ENCODE data around the gene C3orf85.
A peak's percentile ranks its signal among the peaks of the same experiment; 100 is the strongest.
"Not testable (repeated sequence)": the region's sequence is repeated elsewhere in the genome, so short reads cannot be mapped to it uniquely, and the experiment has no call there.

Gene C3orf85, protein sequence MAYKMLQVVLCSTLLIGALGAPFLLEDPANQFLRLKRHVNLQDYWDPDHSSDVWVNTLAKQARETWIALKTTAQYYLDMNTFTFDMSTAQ

DNA sequence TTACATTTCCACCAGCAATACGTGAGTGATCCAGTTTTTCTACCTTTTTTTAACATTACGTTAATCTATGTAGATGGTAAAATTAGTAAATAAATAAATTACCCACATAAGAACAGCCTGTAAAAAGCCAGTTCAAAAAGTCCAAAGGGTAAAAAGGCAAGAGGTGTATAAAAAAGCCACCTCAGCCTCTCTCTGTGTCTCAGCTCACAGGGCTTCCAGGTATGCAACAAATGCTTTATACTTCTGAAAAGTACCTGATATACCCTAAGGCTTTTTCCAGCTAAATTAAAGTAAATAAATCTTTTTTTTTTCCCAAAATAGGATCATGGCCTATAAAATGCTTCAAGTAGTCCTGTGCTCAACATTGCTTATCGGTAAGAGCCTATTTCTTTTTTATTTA, at the start of gene C3orf85:
Gene C3orf85 (plus strand): TSS at position 197 of the 400 bp plus-strand sequence. CDS start 129 bp downstream, at position 326.
- no peak for DNase-seq (ENCODE audit: low spot score)

DNA sequence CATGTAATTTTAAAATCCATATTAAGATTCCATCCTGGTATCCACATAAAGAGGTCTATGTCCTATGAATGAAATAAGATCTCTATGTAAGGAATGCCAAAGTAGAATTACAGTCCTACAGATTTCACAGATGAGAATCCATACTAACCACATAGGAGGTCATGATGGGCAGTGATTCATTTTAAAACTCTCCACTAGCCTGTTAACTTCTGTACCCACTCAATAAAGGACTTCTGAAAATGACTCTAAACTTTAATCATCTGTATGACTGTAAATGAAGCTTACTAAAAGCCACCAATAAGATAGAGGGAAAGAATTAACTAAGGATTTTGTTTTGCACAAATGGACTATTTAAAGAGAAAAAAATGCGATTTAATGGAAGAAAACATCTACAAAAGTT, 47.3 kb upstream of the C3orf85 start:
- no peak for DNase-seq (ENCODE audit: low spot score)

DNA sequence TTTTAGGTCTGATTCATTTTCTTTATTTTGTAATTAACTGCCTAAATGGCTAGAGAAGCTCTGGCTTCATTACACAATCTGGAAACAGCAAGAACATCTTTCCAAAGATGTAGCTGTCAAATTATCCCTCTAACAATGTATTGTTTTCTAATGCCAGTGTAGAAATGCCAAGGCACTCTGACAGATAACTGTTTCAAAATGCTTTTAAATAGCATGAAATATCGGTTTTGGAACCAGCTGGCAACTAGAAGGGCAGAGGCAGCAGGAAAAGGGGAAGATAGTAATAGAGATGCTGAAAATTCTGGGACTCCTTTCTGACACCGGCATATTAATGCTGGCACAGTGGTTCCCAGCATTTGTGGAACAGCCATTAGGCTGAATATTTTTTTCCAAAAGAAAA, 44.7 kb upstream of the C3orf85 start:
- DNase-seq (ENCODE audit: low spot score) = no peak

DNA sequence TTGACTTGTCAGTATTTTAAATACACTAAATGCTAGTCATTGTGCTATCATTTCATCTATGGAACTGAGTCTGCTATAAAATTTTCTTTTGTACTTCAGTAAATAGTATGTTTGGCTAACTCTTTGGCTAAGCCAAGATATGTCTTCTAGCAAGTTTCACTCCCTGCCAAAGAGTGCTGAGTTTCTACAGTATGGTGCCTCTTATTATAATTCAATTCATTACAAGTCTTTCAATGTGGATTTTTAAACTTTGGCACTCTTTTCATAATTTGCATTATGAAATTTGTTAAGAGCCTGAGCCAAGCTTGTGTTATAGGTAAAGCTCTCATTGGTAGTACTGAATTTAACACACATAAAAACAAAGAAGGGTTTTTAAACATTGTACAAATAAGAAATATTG, 43.0 kb upstream of the C3orf85 start:
- no peak for DNase-seq (ENCODE audit: low spot score)

DNA sequence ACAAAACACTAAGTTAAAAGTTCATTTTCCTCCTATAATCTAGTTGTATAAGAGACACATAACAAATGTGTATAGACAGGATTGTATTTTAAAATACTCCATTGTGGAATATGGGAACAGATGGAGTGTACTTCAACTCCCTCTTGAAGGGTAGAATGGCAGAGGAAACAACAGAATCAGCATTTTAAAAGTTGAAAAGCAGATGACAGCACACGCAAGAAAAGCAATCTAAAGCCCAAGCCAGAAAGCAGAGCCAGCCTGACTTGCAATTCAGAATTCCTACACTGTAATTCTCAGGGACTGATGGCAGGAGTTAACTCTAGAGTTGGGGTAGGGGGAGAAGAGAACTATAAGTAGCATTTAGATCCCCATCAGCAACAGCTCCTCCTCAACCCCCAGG, 41.4 kb upstream of the C3orf85 start:
- DNase-seq (ENCODE audit: low spot score) = no peak

DNA sequence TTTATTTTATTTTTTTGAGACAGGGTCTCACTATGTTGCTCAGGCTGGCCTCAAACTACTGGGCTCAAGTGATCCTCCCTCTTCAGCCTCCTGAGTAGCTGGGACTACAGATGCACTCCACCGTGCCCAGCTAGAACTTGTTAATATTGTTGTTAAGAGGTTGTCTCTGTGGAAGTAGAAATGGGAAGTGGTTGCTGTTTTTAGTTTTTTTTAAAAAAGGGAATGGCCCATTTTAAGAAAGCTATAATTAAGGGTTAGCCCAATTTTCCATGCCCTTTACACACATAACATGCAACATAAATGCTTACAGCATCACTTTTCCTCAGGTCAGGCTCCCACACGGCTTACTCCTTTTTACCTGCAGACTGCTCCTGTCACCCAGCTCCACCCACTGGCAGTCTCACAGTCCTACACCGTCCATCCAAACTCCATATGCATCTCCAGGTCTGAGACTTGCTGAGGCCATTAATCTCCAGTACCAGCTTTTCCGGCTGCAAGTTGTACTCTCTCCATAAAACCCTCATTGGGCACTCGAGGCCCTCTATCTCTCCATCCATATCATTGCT, 38.4 kb upstream of the C3orf85 start:
- no peak for DNase-seq (ENCODE audit: low spot score)

DNA sequence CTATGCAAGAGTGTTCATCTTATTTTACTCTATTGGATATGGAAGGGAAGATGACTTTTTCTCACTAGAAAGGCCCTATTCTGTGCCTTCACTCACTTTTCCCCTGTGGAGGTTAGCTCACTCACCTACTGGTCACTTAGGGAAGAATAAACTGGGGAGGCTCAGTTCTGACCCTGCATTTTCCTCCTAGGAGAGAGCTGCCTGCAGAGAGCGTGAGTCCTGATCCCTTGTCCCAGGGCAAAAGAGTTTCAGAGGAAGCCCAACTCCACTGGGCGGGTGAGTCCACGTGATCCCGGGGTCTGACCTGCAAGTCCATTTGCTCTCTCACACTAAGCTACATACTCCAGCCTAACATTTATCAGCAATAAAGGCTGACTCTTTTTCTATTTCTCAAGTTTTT, 26.9 kb upstream of the C3orf85 start:
- DNase-seq (ENCODE audit: low spot score) = no peak

DNA sequence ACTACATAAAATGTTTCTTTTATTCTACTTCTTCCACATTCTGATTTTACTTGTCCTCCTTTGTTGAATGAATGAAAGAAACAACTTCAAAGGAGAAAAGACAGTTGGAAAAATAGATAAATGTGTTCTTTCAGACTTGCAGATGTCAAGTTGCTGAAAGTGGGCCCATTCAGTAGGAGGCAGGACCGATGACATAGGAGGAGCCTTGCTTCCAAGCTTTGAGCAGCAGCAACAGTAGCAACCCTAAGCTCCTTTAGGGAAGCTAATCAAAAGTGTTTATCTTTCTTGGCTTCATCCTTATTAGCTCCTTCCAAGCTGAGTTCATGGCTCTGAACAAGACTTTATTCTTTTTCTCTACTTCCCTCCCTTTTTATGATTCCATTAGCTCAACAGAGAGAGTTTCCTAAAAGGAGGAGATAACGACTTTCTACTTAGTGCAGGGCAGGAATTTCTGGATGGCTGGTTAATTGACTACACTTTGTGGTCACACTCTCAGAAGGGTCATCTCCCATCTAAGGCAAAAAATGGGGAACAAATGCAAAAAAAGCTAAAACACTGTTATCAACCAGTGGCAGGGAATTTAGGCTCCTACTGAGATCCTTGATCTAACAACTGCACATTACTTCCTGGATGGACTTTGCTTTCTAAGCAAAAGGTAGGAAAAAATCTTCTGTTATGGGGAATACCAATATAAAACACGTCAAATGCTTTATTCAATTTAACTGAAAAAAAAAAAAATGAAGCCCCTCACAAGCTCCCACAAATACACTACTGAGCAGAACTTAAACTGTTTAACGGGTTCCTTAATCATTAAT, 23.4 kb upstream of the C3orf85 start:
- no peak for DNase-seq (ENCODE audit: low spot score)

DNA sequence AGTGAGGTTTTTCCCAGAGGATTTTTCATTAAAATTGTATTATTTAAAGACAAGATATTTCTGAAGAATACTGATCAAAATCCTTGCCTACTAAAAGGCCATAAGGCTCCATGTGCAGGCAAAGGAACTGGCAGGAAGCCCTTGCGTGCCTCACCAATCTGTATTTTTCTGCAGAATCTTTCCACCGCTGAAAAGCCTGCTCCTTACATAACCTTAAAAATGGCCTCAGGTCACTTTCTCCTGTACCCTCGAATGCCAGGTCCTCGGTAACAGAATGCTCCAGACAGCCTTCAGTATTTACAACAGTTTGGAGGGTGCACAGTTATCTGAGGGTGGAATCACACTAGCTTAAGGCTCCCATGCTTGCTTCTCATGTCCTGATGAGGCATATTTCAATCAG, 21.8 kb upstream of the C3orf85 start:
- peak; percentile 7 for DNase-seq (ENCODE audit: low spot score)

DNA sequence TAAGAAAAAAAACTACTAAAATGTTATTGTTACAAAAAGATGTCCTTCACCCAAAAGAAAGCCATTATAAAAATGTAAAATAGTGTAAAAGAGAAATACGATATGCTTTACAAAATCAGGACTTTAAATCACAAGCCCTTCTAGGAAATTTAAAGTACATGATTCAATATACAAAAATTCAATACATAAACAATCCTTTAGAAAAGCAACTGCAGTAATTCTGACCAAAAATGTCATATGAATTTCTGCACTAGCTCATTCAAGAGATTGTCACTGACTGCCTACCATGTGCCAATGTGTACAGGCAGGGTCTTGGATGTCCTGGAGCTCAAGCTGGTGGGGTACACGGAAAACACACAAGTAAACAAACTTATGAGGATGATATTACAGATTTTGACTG, 21.1 kb upstream of the C3orf85 start:
- no peak for DNase-seq (ENCODE audit: low spot score)

DNA sequence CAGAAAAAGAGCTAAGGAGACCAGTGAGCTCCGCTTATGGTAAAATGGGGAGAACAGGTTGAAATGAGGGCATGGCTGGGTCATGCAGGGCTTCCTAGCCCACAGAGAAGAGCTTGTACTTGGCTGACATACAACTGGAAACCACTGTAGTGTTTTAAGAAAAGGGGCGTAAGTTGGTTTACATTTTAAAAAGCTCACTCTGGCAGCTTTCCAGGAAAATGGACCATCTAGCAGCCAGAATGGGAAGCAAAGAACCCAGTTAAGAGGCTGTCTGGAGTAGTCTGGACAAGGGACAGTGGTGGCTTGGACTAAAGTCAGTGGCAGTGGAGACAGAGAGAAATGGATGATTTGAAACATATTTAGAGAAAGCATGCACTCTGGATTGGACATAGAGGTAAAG, 20.5 kb upstream of the C3orf85 start:
- no peak for DNase-seq (ENCODE audit: low spot score)

DNA sequence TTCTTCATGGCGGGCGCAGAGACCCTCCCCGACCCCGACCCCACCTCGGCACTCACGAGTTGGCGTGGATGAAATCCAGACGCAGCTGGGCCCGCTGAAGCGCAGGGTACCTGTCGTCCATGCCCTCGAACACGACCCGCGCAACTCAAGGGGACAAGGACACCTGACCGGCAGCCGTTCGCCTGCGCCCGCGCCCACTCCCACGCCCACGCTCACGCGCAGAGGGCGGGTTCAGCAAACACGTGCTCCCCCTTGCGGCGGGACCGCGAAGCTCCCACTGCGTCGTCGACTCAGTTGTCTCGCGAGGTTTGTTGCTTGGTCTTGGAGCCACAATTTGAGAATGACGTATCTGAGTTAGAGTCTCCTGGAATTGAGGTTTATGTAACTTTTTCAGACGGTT, 18.6 kb upstream of the C3orf85 start, which contains the start of gene MORC1:
Gene MORC1 (minus strand): TSS at position 196 of the 400 bp plus-strand sequence. CDS start 75 bp downstream, at position 121.
- no peak for DNase-seq (ENCODE audit: low spot score)

DNA sequence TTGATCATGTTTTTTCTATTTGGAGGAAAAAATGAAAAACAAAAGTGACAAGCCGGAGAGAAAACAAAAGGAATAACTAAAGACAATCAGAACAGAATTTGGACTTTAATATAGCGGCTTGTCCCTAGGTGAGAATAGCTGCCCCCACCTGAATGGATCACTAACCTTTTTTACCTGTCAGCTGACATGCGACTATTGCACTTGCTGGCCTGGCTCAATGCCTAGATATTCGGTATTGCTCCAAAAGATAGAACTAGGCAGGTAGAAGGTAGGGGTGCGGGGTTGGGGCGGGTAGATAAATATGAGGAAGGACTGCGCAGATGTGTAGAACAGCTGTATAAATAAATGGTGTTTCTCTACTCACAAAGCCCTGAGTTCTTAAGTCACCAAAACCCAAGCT, 17.9 kb upstream of the C3orf85 start:
- no peak for DNase-seq (ENCODE audit: low spot score)

DNA sequence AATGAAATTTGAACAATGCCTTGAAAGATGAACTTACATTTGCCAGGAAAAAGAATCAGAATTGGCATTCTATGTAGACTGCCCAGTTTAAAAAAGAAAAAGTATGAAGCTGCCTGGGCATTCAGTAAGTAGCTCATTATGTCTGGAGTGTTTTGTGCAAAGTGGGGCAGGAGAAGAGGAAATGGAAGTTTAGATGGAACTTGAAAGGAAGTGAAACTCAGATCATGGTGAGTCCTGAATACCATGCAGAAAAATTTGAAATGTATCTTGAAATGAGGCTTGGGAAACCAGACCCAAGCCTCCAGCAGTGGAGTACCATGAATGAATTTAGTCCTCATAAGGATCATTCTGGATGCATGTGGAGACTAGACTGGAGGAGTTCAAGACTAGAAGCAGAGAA, 13.8 kb upstream of the C3orf85 start:
- DNase-seq (ENCODE audit: low spot score) = peak; percentile 39

DNA sequence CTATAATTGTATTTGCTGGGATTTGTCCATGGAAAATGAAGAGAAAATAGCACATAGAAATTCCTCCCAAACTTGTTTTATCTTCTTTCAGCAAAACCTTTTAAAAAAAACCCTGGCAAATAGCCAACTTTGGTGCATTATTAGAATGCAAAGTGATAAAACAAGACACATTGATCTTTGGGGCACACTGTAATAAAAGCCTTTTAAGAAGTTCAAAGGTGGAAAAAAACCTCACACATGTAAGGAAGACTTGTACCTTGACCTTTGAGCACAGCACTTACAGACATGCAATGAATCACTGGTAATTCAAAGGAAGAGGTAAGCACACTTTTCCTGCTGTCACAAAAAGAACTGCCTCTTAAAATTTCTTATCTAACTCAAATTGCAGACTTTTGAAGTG, 10.6 kb upstream of the C3orf85 start:
- no peak for DNase-seq (ENCODE audit: low spot score)

DNA sequence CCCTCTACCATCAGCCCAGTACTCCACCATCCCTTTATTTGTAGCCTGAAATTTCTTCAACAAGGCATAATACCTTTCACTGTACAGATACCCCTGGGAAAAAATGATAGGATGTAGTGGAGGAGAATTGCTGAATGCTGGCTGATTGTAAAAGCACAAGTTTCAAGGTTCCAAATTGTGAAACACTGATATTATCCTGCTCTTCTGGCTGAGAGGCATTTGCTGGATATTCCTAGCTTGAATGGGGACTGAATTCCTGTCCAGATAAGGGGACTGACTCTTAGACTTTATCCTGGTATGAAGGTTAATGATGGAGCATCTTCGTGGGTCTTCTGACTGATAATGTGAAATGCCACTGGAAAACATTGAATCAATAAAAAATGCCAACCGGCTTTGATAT, 9.0 kb upstream of the C3orf85 start:
- no peak for DNase-seq (ENCODE audit: low spot score)

DNA sequence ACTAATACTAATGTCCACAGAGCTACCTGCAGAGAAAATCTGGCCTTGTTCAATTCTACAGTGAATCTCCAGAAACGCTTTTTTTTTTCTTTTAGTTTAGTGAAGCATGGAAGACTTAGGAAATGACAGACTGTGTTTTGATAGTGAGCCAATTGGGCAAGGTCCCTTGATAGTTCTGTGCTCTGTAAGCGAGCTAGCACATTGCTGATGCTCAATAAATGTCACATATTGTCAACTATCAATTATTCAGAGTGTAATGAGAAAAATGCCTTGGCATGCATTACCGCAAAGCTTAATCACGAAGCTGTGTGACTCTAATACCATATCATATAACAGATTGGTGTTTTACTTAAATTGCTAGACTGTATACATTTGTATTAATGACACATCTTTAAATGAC, 5.2 kb upstream of the C3orf85 start:
- no peak for DNase-seq (ENCODE audit: low spot score)

DNA sequence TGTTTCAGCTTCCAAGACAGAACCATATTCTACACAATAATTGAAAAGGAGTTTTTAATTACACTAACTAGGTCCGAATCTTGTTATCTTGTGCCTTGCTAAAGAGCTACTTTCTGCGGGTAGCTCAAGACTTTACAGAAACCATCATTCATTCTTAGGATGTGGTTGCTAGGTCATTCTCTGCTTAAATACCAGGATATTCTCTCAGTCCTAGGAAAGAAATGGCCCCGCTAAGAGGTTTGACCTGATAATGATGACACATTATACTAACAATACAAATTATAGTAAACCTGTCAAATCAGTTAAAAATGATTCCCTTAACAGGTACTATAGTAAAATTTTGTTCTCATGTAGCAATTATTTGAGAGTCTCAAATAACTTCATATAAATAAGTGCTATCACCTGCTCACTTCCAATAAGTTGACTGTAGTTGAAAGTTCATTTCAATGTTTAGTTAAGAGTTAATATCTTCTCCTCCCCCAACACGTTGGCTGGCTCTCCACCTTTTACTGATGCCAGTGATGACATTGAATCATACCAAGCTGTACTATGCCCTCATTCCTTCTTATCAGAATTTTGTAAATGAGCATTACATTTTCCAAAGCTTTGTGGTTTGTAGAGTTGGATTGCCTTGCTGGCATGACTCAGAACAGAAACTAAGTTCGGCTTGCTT, 3.6 kb upstream of the C3orf85 start:
- DNase-seq (ENCODE audit: low spot score) = no peak

DNA sequence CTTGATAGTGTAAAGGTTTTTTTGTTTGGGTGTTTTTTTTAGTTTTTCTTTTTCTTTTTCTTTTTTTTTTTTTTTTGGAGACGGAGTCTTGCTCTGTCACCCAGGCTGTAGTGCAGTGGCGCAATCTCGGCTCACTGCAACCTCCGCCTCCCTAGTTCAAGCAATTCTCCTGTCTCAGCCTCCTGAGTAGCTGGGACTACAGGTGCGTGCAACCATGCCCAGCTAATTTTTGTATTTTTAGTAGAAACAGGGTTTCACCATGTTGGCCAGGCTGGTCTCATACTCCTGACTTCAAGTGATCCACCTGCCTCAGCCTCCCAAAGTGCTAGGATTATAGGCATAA, 3.1 kb upstream of the C3orf85 start:
- not testable (repeated sequence) for DNase-seq (ENCODE audit: low spot score)

DNA sequence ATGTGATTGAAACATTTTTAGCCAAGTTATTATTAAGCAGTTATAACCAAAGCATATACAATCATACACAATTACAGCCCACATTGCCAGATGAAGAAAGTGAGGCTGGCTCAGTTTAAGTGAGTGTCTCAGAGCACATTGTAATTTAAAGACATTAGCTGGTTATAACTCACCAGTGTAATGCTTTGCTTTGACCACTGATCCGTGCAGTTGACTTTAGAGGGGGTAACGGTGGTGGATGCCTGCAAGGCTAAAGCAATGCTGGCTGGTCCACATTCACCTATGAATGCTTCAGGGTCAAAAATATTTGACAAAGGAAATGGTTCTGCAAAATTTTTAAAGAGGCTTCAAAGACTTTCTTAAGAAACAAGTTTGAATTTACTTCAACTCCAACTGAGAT, 1.2 kb downstream of the C3orf85 start:
- DNase-seq (ENCODE audit: low spot score) = no peak

DNA sequence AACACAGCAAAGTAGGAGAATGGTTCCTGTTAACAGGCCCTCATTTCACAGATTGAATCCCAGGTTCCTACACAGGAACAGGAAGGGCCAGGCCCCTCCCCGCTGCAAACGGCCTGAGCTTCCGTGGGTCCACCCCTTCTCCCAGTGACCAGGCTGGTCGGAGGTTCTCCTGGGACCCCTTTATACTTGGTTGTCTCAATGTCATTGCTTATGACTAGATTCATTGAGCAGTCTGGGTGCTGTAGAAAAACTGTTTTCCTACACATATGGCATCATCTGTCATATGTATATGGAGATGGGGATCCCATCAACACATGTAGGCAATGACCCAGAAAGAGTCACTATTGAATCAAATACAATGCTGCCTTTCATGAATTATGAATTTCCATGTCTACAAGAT, 3.8 kb downstream of the C3orf85 start:
- DNase-seq (ENCODE audit: low spot score) = no peak

DNA sequence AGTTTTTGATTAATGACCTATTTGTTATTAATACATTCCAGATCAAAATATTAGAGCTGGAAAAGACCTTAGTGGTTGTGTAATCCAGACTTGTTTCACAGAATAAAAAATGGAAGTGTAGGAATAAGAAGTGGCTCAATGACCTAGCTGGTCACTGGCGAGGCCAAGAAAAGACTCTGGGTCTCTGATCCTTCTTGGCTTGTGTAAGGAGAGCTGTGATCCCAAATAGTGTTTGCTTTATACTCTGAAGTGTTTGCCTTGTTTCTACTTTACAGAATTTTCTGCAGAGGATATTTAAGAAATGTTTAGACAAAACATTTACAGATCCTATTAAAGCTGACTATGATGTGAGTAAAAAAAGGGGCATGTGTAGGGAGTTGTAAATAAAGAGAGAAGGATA, 7.1 kb downstream of the C3orf85 start:
- DNase-seq (ENCODE audit: low spot score) = no peak

DNA sequence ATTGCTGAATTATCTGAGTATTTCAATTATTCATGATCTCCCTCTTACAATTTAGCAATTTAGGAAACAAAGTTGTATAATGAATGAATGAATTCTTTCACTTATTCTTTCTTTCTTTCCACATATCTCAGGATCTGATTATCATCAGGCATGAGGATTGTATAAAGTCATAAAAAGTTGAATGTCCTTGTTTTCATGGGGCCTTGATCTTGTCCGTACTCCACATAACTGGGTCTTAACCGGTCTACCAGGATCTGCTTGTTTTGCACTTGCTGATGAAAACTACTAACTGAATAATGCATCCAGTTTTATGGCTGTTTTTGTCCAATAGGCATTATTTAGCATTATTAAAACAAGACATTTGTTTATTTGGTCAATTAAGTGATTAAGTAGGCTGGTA, 12.6 kb downstream of the C3orf85 start:
- no peak for DNase-seq (ENCODE audit: low spot score)

Measured in pons (tissue), 1 donor.